ENCODE data around the gene CYP24A1.
A peak's percentile ranks its signal among the peaks of the same experiment; 100 is the strongest.

Gene CYP24A1

GRCh38 chr20:54203281-54203680 lies 29.5 kb upstream of the CYP24A1 start:
- no peak for DNase-seq

DNA sequence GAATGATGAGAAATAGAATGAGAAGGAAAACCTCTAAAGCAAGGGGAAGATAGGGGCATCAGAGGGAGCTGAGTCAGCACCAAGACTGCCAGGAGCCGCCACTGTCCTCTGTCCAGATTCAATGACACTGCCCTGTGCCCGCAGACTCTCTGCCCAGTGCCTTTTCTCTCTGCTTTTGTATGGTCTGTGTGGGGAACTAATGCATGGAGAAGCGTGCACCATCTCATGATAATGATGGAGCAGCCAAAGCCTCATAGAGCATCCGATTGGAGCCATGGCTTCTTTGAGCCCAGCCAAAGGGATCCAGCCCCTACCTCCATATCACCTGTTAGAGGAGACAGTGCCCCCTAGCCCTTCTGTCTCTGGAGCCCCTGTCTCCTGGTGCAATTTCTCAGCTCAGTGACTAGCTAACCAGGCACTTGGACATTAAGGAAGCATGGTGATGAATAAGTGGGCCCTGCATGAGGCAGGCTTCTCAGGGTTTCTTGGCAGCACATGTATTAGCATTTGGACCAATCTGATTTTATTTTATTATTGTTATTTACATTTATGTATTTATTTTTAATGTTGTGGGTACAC lies 27.6 kb upstream of the CYP24A1 start:
- DNase-seq = no peak

DNA sequence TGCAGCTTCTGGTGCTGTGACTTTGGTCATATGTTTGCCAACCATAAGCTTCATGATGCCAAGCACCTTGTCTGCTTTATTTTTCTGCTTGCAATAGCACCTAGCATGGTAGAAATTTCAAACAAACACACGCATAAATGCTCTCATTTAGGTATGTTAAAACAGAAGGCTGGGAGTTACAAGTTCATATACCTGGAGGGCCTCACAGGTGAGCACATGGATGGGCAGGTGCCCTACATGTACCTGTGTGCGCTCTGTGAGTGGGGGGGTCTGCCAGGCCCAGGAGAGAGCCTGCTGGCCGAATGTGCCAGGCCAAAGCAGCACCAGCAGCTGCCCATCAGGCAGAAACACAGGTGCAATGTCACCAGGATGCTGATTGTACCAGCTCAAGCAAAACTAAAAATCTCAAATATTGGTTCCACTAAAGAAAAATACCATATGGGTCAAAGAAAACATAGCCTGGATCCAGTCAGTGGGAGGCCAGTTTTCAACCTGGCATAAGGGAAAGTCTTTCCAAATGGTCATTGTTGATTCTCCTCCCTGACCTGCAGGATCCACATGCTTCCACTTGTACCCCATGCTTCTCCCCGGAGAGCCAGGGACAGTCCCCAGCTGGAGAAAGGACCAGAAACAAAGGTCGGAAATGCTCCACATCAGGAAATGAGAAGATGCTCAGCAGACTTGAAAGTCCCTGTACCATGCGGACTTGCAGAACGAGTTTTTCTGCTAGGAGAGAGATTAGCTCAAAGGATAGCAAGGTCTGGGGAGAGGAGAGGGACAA lies 26.9 kb upstream of the CYP24A1 start:
- DNase-seq = no peak

DNA sequence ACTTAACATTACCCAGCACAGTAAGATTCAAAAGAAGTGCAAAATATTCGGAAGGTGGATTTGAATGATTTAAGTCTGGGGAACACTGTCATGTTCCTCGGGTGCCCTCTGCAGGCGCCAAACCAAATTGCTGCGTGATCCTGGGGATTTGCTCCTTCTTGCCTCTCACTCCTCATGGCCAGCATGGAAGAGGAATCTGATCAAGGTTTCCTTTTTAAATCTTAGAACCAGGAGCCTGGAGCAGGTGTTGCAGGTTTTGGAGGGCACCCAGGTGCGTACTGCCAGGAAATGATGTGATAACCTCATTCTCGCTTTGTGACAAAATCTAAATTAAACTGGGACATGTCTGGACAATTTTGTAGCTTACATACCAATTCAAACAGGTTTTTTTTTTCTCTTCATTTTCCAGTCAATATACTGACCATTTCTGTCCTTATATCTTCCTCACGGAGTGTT lies 26.0 kb upstream of the CYP24A1 start:
- peak in 49 of 56 donors; percentile 5 to 88 (median 39) for DNase-seq

- no peak for DNase-seq
These were observed 25.5 kb upstream of the CYP24A1 start for GRCh38 chr20:54199283-54199682.

- peak in 2 of 56 donors; percentile 14 to 22 for DNase-seq
These were observed 24.1 kb upstream of the CYP24A1 start for GRCh38 chr20:54197621-54198604.

- DNase-seq = no peak
These were observed 22.0 kb upstream of the CYP24A1 start for GRCh38 chr20:54195483-54196472.

DNA sequence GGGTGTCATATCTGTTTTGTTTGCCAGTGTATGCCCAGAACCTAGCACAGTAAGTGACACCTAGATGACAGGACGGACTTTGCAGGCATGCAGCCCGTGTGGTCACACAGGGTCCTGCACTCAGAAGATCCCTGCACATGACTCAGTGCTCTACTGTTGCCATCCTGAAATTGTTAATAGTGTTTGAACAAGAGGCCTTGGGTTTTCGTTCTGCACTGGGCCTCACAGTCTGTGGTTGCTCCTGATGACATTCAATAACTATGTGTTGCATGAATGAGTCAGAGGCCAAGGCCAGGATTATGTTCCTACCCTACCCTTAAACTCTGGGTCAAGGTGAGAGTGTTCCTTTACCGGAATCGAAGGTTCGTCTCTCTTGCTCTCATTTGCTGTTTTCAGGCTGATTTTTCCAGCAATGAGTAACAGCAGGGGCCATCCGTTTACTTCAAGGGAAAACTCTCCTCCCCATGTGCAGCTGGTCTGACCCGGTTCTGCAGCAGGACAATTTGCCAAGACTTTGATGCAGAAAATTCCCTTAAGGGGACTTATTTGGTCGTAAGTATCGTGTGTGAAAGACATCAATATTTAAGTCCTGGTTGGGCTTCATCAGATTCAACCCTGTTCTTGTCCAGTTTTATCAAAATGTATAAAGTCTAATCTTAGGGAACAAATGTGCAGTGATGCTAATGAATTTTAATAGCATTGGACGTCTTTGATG lies 21.1 kb upstream of the CYP24A1 start:
- DNase-seq = no peak

DNA sequence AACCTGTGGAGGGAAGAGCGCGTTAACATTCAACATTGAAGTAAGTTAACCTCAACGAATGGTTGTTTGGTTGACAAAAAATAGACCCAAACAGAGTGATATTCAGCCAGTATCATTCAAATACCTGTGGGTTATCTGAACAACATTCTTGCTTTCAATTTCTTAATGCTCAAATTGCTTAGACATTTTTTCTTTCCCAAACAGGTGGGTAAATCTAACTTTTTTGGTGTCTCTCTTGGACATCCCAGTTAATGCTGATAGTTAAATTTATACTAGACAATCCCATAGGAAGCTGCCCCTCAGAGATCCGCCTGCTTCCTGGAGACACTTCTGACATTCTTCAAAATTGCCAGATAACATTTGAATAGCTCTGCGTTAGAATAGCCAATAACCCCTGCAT lies 20.0 kb upstream of the CYP24A1 start:
- no peak for DNase-seq

GRCh38 chr20:54190217-54190616 lies 16.4 kb upstream of the CYP24A1 start:
- no peak for DNase-seq

GRCh38 chr20:54189630-54190029 lies 15.8 kb upstream of the CYP24A1 start:
- no peak for DNase-seq

DNA sequence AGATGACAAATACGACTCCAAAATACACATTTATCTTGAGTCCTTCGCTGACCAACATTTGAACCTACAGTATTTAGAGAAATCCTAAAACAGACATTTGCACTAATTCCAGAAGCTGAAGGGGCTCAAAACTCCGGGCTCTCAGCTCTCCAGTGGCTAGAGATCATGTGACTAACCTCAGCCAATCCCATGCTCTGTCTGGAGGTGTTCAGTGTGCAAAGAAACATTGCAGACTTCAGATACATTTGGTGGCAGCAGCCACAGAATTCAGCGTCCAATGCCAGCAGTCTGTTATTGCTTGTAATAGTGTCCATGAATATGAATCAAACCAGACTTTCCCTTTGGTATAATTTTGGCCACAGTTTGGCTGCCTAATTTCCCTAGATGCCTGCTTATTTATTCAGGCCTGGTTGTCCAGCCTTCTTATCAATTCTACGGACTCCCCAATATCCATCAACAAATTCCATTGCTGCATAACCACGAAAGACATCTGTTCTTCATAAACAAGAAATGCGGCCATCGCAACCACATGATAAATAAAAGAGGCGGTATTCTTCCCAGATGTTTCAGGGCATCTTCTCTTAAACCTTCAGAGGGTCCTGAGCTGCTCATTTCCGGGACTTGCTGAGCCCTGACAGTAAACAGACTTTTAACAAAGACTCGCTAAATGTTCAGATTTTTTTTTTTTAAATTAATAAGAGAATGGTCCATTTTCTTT lies 14.5 kb upstream of the CYP24A1 start:
- no peak for DNase-seq

- peak in 2 of 56 donors; percentile 5 to 8 for DNase-seq
These were observed 11.3 kb upstream of the CYP24A1 start for GRCh38 chr20:54184904-54185626.

- DNase-seq = no peak
These were observed 10.3 kb upstream of the CYP24A1 start for GRCh38 chr20:54184071-54184470.

DNA sequence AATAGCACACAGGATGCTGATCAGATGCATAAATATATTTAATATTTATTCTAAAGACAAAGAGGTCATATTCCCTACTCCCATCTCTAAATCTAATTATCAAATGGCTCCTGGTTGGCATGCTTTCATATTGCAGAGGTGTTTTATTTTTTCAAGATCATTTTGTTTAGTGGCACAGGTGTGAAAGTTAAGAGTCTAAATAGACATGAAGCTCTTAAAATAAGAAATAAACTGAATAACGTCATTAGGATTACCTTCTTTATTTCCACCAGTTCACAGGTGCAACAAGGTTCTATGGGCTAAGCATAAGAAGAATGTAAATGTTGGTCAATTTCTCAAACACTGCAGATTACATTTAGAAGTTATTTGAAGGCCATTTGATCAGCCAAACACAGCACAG lies 7.1 kb upstream of the CYP24A1 start:
- no peak for DNase-seq

DNA sequence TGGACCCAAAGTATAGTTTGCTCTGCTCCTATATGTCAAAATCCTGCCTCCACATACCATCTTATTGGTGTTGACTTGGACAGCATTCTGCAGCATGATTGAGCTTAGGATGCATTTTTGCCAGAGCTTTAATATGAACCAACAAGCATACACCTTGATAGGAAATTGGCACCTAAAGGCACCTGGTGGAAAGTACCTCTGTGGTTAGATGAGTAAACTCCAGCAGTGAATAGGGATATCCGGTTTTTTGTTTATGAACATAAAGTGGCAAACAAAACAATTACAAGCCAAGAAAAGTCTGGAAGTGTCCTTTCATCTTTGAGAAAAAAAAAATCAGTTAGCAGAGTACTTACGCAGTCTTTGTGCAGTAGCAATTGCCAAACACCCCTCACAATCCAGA lies 6.2 kb upstream of the CYP24A1 start:
- no peak for DNase-seq

GRCh38 chr20:54178256-54178655 lies 4.5 kb upstream of the CYP24A1 start:
- DNase-seq = no peak

DNA sequence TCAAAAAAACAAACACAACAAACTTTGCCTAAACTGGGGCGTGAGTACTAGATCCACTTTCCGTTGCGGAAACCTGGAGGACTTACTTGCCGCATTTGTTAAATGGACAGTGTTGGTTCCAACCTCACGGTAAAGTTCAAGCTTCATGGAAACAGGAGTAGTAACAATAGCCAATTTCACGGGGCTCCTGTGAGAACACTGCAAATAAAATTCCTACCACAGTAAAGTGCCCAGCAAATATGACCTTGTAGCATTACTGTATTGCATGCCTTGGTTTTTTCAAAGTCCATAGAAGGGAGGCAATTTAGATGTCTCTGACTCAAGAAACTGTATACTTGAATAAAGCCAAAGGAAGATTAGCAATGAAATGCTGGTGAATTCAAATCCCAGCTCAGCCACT lies 3.6 kb upstream of the CYP24A1 start:
- no peak for DNase-seq

DNA sequence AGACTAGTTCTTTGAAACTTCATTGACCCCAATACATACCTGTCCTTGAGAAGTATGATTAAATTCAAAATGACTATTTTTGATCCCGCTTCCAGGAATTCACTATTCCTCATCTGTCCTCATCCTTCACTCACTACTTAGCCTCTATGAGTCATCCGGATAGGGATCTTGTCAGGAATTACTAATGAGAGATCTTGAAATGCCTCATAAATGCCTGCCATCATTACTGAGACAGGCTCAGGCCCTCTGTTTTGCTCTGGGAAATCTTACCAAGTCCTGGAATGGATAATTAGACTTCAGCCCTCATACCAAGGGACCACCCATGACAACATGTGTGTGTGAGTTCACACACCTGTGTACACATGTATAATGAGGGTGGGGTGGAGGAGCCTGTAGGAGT lies 2.8 kb upstream of the CYP24A1 start:
- DNase-seq = no peak

Measured in amygdala (tissue), 56 donors.